HUES48 (cell line): Measurements from ENCODE around the gene NRP2.

Source experiments
- H3K27ac ChIP-seq: one replicate; pipeline ENCODE4 v1.7.0; 2013; ENCODE audit warnings: low read depth, low read length, inconsistent platforms
- H3K27me3 ChIP-seq: 2 replicates; pipeline ENCODE4 v1.6.1; 2013; ENCODE audit warnings: mild to moderate bottlenecking, low read length; ENCODE audit not compliant: control insufficient read depth, insufficient read depth
- H3K36me3 ChIP-seq: 2 replicates; pipeline ENCODE4 v1.6.1; 2013; ENCODE audit warnings: low read length; ENCODE audit not compliant: control insufficient read depth, insufficient read depth
- H3K4me1 ChIP-seq: 2 replicates; pipeline ENCODE4 v1.6.1; 2013; ENCODE audit warnings: mild to moderate bottlenecking, low read length; ENCODE audit not compliant: control insufficient read depth, insufficient read depth
- H3K4me3 ChIP-seq: 2 replicates; pipeline ENCODE4 v1.5.1; 2013; ENCODE audit warnings: mild to moderate bottlenecking, low read depth, low read length
- H3K9ac ChIP-seq: 2 replicates; pipeline ENCODE4 v1.6.1; 2013; ENCODE audit warnings: mild to moderate bottlenecking, low read depth, low read length, moderate library complexity
- H3K9me3 ChIP-seq: 2 replicates; pipeline ENCODE4 v1.6.1; 2013; ENCODE audit warnings: low read length; ENCODE audit not compliant: control insufficient read depth, insufficient read depth

Gene NRP2

DNA sequence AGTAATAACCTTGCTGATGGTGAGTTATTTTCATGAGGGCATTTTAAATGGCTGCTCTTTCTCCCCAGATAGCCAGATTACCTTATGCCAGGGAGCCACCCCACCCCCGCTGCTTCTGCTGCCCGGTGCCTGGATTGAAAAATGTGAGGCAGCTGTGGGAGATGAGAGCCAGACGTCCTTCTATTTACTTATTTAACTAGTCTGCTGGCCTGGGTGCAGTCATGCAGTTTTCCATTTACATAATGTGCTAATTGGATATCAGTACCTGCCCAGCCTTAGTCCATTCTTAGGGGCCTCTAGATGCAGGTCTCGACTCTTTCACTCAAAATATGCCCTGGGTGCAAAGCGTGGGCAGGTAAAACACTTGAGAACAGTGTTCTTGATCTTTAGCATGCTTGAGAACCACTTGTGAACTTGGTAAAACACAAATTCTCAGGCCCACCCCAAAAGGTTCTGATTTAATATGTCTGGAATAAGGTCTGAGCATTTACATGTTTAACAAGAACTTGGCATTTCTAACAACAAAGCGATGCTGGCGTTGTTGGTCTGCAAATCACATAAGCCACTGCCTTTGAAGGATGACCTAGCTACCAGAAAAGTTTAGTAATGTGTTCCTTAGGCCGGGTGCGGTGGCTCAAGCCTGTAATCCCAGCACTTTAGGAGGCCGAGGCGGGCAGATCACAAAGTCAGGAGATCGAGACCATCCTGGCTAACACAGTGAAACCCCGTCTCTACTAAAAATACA lies 154.3 kb downstream of the NRP2 start:
- Histone ChIP-seq H3K4me3 (no peak overlapping the region), H3K9ac (no peak overlapping the region), H3K27ac (peak overlapping the region; percentile 60), H3K4me1 (peaks cover 24% of the 10 kb centered on the region), H3K27me3 (no peaks in the 10 kb centered on the region), H3K36me3 (no peaks in the 10 kb centered on the region), H3K9me3 (peaks cover 9% of the 10 kb centered on the region)

DNA sequence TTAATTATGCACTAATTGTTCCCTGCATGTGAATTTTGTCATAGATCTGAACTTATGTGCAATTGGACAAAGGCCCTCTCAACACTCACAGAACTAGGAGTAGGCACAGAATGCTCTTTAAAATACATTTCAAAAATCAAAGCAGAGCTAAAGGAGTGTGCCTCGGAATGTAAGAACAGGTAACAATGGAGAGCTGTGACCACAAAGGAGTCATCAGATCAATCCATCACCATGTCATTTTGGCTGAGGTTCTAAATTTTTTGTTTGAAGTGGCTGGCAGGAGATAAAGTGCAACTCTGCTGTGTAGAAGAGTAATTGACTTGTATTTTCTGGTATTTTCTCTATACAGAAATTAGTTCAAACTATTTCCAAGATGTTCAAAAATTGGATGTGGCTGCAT lies 155.4 kb downstream of the NRP2 start:
- no peaks in the 10 kb centered on the region for H3K27me3 ChIP-seq
- no peak overlapping the region for H3K27ac ChIP-seq
- H3K4me3 ChIP-seq = no peak overlapping the region
- H3K36me3 ChIP-seq = no peaks in the 10 kb centered on the region
- H3K9ac ChIP-seq = no peak overlapping the region
- H3K9me3 ChIP-seq = peaks cover 9% of the 10 kb centered on the region
- peaks cover 24% of the 10 kb centered on the region for H3K4me1 ChIP-seq

DNA sequence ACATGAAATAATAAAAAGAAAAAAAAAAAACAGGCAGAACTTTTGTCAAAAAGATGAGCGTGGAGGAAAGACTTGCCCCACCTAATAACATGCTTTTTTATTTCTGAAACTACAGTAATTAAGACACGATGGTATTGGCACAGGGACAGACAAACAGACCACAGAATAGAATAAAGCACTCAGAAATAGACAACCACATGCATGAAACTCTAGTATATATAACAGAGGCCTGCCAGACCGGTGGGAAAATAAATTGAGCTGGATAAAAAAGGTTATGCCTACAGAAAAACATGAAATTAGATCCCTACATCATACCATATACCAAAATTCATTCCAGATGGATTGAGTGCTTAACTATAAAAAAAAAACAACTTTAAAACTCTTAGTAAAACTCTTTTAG lies 163.1 kb downstream of the NRP2 start:
- Histone ChIP-seq H3K9me3 (no peaks in the 10 kb centered on the region), H3K36me3 (no peaks in the 10 kb centered on the region), H3K27me3 (no peaks in the 10 kb centered on the region), H3K4me1 (peaks cover 4% of the 10 kb centered on the region), H3K27ac (no peak overlapping the region), H3K4me3 (no peak overlapping the region), H3K9ac (no peak overlapping the region)
